DMS53 treated with DMSO at 0.1 percent for 48 hours (cell line): ENCODE data around the gene KCNMA1.

ENCODE experiments used
- DNase-seq: peaks from one replicate; lab custom pipeline; 2025; ENCODE audit not compliant: unreplicated experiment; lab: John Stamatoyannopoulos, UW

The KCNMA1 gene

DNA sequence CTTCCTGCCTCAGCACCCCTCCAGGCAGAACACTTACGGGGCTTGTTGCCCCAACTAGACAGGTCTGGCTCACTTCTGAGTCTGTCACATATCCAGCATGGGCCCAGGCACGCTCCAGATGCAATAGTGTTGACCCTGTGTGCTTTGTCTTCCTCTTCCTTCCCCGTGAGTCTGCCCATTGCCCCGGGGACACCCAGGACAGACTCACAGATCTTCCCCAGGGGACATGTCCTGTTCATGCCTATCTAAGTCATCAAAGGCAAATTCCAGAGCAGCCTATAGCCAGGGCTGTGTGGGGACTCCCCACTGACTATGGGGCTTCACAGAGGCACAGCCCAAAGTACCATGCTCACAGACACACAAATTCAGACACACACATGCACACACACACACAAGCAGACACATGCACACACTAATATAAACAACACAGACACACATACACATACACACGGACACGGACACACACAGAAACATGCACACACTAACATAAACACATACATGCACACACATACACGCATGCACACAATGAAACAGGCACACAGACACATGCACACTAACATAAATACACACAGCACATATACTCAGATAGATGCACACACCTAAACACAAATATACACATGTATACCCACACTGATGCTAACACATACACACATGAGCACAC lies 175.8 kb downstream of the KCNMA1 start:
- DNase-seq: no peak

DNA sequence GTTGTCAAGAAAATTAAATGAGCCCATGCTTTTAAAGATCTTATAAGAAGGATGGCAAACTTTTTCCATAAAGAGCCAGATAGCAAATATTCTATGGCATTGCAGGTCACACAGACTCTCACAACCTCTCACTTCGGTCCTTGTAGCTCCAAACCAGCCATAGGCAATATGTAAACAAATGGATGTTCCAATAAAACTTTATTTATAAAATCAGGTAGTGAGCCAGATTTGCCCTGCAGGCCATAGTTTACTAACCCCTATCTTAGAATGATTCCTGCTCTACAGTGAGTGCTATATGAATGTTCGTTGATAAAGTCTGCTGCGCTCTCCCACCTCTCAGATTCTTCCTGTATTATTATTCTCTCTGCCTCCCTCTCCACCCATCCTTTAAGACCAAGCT lies 177.7 kb downstream of the KCNMA1 start:
- DNase-seq: no peak

DNA sequence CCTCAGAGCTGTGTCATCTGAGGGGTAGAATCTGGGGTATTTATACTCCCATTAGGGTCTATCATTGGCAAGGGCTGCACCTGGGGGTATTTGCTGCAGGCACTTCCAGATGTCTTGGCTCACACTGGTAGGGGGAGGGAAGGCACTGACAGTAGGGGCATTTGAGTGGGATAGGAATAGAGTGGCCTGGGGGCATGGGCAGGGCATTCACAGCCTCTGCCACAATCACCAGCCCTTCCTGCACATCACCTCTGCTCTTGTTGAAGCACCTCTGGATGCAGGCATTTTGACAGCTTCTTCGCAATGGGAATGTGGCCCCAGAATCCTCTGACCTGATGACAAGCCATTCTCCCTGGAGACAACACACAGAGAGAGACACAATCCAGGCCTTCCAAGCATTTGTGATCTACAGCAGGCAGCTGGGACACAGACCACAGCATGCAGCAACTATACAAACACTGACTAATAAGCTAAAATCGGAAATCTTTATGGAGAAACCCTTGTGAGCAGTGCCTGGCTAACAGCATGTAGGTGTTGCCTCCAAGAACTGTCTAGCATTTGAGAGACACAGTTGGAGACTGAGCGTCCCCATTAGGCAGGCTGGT lies 178.5 kb downstream of the KCNMA1 start:
- no peak for DNase-seq

DNA sequence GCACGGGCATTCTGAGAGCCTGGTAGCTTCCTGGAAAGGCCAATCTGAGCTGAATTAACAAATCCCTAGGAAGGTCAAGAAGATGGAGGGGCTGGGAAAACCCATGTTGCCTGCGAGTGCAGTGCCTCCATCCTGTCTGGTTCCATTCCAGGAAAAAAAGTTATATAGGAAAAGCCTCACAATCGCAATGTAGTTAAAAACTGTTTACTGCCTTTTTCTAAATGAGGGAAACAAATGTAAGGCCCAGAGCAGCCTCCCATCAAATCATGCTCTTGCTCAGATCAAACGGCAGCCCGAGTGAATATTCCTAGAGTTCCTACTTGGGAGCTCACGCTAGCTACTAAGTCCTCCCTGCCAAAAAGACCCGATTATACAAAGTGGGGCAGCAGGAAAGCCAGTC lies 179.9 kb downstream of the KCNMA1 start:
- no peak for DNase-seq

DNA sequence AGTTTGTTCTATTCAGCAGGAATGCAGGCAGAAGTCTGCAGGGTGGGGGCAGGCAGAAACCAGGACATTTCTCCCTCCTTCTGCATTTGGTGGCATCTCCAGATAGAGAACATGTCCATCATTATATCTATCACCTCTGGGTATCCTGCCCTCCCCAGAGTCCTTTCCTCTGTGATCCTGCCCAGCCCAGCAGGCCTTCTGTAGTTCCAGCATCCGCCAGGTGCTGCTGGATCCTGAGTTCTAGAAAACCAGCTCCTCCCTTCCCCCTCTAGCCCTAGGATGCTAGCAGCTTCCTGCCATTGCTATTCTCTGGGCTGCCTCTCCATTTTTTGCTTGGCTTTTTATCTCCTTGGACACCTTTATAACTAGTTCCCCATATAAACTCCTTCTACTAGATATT lies 180.3 kb downstream of the KCNMA1 start:
- DNase-seq: no peak

DNA sequence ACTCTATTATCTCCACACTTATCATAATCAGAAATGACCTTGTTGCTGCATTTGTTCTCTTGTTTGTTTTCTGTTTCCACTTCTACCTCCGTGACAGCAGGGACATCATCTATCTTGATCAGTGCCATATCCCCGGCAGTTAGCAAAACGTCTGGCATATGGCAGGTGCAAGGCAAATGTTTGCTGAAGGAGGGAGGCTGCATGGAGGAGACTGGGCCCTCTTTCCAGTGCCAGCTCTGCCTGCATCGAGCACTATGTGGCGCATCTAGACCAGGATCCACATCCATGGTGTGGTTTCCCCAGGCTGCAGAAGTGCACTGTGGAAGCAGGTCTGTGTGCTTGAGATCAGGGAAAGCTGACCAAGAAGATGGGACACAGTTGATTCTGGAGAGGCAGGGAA lies 181.2 kb downstream of the KCNMA1 start:
- DNase-seq: peak; percentile 96

DNA sequence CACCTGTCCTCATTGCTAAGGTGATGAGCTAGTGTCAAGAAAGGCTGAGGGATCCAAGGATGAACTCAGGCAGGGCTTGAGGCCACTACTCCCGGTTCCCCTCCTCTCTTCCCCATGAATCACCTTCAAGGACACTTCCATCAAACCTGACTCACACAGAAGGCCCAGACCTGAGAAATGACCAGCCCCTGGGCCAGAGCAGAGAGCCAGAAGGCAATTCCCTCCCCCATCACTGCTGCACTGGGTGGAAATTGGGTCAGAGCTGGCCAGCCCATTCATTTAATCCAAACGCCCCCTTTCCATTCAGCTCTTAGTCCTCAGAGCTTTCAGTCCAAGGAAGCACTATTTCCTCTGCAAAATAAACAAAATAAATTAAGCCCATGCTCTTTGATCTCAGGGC lies 182.0 kb downstream of the KCNMA1 start:
- no peak for DNase-seq

DNA sequence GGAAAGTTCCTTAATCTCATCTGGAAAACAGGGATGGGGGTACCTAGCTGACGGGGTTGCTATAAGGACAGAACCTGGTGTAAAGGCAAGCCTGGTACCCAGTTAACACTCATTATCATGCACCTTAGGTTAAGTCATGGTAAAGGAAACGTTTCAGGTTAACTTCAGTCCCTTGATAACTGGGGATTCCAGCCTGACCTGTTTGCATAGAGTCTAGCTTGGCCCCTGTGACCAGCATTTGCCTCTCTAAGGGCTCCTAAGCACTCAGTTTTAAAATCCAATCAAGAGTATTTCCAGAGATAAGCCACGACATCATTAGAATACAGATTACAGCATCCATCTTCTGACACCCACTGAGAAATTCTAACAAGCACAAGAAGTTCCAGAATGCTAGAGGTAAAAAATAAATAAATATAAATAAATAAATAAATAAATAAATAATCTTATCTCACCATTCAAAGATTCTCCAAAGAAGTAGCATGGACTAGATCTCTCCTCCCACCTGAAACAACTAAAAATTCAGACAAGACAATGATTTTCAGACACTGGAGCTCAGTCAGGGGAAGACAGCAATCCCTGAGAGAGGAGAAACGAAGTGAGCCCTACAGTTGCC lies 184.6 kb downstream of the KCNMA1 start:
- DNase-seq: no peak

DNA sequence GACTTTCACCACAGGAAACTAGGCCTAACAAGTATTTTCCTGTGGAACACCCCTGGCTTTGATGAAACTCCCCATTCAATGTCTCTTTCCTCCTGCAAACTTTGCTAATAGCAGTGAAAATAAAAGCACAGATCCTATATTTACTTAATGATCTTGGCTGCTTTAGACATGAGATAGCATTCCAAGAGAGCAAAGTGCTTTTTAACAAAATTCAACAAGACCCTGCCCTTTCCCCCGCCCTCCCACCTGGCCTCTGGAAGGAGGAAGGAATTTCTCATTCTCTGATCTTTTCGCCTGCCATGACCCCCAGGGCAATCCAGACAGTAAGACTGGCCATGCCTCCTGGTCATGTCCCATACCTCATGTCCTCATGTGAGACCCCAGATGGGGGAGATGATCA lies 185.7 kb downstream of the KCNMA1 start:
- DNase-seq: no peak

DNA sequence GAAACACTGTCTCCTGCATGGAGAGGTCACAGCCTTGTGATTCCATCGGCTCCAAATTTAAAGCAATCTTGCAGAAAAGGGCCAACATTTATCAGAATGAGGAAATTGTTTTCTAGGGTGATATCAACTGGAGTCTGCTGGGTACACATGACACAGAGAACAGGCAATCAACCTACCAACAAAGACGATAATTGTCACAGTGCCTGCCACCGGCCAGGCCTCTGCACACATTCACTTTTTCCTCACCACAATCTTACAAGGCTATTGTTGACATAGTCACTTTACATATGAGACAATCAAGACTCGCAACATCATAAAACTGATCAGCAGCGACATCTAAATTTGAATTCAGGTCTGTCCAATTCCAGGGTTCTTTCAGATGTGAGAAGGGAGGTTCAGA lies 189.4 kb downstream of the KCNMA1 start:
- DNase-seq: no peak

DNA sequence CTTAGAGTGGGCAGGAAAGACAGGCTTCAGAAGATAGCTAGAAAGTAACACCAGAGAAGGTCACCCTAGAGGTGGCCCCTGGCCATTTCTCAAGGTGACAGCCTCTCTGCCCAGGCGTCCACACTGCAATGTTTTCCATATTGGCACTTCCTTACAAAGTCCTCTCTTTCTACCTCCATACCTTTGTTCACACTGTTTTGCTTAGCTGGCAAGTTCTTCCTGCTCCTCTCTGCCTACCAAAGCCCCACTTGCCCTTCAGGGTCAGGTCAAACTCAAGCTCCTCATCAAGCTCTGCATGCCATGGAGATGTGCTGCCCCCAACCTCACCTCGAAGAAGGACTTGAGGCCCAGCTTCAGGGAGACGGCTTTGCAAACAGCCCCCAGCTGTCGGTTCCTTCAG lies 190.9 kb downstream of the KCNMA1 start:
- no peak for DNase-seq

DNA sequence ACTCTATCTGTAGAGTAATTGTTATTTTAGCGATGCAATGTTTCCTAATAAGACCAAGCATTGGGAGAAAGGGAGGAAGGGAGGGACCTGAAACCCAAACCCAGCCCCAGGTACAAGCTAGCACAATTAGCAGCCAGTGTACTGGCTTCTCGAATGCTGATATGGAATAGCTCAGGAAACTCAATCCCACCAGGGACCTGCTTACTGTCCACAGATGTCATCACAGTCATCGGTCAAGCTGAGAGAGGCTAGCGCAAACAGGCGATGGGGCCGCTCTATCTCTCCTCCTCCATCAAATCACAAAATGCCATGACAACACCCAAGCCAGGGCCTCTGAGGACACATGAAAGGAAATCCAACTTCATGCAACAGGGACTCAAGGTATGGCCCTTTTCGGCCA lies 192.1 kb downstream of the KCNMA1 start:
- no peak for DNase-seq

DNA sequence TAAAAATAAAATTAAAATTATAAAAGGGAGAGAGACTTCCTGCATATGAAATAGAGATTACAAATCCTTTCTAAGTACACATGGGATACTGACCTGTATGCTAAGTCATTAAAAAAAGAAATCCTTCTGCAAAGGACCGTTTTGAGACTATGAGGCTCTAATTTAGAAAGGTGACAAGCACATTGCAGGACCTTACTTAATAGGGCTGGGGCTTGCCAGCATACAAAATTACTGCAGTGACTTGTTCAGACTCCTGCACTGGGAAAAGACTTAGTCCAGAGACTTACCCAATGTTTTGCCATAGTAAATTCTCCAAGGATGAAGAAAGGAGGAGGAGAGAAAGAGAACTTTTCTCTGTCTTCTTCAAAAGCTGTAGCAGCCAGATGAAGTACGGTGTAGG lies 193.6 kb downstream of the KCNMA1 start:
- DNase-seq: no peak

DNA sequence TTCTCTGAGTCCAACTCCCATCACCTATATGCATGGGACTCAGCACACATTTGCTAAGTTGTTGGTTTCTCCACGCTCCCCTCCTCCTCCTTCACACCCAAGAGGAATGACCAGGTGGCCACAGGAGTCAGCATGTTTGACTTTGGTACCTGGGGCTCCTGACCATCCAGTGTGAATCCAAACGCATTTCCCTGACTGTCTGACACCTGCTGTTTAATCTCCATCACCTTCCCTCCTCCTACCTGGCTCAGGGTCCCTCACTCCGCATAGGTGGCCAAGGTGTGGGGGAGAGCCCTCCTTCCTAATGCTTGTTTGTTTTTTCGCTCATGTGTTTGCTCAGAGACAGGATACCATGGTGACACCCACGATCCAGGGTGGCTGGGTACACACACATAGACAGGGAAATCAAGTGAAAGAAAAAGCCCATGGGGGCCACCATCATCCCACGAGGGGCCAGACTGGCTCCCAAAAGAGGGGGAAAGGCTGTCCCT lies 194.9 kb downstream of the KCNMA1 start:
- DNase-seq: peak; percentile 92

DNA sequence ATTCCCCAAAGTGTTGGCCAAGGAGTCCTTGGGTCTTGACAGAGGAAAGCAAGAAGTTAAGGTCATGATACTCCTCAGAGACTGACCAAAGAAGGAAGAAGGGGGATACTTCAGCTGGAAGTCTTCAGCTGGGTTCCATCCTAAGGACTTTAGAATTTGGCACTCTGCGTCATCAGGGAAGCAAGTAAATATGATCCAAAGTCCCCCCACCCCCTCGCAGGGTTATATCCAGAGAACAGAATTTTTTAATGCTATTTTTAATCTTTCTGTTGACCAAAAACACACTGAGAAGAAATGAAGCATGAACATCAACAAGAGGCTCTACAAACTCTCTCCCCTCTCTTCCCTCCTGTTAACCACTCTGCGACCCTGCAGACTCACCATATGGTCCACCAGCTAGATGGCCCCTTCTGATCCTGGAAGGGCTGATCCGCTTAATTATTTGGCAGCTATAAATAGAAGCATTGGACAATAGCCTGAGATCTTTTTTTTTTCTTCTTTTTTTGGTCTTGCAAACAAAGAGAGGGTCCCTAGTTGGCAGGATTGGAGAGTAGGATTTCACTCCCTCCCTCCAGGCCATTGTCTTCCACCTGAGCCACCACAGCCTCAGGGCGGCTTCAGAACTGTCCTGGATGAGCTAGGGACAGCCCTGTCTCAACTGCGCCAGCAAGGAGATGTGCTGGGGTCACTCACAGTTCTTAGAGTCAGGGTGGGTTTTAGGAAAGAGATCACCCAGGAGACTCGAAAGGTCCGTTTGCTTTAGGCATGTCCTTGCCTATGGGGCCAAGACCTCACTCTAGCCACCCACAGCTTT lies 196.0 kb downstream of the KCNMA1 start:
- DNase-seq: no peak

DNA sequence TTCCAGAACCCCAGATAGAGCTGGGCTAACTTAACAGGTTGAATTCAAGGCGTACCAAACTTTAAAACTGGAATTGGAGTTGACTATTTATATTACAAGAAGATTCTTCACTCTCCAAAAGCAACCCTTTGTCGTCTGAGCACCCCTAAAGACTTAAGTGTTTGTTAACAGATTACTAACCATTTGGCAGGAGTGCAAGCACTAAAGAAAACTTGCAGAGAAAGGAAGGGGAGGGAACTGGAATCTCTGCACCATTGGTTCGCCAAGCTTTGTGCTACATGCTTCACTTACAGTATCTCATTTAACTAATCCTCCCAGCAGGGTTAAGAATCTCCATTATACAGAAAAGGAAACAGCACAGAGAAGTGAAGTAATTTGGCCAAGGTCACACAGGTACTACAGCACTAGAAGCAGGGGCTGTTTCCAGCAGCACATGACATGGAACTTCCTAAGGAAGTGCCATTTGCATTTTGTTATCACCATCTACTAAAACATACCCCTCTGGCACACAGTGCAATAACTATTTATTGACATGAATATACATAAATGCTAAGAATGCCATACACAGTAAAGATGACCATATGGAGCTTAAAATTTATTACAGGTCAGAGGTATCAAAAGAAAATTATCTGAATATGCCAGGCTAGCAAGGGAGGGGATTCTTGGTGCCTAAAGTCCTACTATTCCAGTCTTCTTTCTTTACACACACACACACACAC lies 201.2 kb downstream of the KCNMA1 start:
- DNase-seq: no peak

DNA sequence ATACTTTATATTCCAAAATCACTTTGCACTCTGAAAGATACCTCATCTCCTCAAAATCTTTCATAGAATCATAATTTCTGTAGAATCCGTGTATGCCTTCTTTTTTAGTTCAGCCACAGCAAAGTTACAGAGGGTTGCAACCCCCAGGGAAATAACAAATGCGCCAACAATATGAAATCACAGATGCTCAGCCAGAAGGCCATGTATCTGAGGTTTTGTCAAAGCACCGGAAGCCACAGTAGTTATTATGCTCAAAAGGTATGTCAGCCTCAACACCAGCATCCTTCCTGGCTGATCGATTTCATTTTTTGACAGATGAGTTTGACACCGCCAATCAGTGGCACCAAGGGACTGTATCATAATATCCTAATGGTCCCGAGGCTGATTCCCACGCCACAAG lies 204.1 kb downstream of the KCNMA1 start:
- DNase-seq: no peak

DNA sequence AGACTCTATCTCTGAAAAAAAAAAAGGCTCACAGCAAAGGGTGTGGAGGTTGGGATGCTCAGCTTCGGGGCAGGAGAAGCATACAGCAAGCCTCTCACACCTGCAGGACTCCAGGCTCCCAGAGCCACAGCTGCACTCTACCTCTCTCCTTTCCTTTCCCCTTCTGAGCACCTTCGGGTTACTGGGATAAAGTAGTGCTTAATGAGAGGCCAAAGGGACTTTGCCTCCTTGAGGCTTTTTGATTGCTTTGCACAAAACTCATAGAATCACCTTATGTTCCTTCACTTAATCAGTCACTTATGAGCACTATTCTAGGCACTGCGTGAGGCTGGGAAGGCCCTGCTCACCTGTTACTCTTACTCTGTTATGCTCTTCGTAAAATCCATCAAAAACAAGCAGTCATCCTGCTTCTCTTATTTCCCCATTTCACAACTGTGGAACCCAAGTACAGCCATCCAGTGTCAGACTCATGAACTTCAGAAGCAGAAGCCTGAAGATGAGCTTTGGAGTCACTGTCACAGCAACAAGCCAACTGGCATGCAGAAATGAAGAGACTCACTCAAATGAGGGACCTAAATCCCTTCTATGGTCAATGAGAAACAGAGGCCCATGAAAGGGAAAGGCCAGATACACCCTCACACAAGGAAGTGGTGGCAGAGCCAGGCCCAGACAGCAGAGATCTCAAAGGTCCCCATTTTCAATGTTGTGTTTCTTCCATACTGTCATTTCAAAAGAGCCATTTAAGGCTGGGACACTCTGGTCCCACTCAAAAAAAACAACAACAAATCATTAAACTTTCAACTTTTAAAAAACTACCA lies 205.4 kb downstream of the KCNMA1 start:
- DNase-seq: no peak

DNA sequence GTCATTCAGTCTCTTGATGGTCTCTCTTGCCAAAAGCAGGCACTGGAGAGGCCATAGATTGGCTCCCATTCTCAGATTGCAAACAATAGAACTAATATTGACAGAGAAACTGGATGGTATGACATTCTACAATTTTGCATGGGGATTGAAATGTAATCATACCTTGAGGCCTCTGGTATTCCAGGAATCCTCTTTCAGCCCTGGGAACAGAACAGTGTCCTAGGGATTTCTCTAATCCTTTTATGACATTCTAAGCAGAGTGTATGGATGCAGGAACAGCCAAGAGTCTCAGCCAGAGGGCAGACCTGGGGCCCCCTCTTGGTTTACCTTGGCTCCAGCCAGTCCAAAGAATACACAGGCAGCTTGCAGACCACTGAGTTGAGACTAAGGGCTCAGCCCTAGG lies 206.4 kb downstream of the KCNMA1 start:
- no peak for DNase-seq

DNA sequence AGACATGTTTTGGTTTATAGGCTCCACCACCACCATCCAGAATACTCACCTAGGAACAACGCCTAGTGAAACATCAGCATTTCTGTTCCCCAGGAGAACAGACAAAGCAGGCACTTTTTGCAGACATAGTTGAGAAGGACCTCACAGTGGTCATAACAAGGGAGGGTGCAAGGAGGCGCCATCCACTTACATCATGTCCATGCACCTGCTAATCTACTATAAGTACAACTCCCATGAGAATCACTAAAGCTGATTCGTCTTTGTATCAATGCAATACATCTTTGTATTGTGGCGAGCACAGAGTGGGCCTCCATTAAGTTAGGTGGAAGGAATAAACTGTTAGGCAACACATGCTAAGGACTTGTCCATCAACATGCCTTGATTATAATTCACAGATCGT lies 207.1 kb downstream of the KCNMA1 start:
- DNase-seq: no peak
